Measurements from ENCODE around the gene FGFBP3.
A peak's percentile ranks its signal among the peaks of the same experiment; 100 is the strongest.

The FGFBP3 gene

DNA sequence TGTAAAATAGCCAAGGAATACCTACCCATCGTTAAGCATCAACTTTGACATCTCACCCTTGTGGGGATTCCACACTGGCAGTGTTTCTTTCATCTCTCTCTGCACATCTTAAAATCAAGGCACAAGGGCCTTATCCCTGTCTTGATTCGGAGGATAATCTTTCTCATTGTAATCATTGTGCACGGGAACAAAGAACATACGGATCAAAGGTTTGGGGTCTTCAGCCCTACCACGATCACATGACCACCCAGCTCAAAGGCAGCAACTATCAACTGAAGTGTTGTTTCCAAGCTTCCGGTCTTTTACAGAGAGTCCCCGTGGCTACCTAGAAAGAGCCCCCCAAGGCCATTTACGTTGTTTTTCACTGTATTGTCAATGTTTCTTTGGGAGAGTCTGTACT, 11.9 kb downstream of the FGFBP3 start:
- DNase-seq = no peak

DNA sequence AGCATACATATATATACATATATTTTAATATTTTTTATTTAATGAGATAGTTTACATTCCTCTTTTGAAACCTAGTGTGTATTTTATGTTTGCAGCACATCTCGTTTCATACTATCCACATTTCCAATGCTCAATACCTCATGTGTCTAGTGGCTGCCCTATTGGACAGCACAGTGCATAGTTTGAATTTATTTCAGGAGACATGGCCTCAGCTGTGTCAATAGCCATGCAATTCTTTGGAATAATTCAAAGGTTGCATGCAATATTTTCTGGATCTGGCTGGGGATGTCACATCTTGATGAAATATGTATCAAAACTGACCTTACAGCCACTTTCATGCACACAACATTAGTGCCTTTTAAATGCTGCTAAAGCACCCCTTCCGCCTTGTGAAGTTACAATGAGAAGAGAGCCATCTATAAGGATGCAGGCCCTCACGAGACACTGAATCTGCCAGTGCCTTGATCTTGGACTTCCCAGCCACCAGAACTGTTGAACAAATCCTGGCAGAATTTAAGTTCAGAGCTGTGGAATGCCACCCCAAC, 13.0 kb downstream of the FGFBP3 start:
- DNase-seq = no peak

DNA sequence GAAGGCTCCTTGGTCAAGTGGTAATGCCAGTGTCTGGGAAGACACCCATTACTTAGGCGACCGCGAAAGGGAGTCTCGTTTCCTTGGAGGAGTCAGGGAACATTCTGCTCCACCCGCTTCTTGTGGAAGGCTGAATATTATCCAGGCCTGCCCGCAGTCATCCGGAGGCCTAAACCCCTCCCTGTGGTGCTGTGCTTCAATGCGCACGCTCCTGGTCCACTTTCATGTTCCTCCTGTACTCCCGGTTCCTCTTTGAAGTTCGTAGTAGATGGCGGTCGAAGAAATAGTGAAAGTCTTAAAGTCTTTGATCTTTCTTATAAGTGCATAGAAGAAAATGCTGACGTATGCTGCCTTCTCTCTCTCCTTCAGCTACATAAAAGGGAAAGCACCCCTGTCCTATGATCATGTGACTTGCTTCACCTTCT, 15.0 kb downstream of the FGFBP3 start:
- DNase-seq = peak; percentile 10

DNA sequence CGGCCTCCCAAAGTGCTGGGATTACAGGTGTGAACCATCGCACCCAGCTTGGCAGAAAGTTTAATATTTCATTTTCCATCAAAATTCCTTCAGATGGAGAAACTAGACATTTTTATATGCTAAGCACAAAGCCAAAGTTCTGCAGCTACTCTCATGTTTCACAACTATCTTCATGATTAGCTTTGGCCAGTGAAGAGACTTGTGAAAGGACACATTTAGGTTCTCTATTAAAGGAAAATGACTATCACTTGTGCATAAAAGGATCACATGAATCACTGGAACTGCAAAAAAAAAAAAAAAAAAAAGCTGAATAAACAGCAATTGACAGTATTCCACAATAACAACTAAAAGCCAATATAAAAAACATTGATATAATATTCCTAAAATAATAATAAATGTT, 16.2 kb downstream of the FGFBP3 start:
- DNase-seq = no peak

DNA sequence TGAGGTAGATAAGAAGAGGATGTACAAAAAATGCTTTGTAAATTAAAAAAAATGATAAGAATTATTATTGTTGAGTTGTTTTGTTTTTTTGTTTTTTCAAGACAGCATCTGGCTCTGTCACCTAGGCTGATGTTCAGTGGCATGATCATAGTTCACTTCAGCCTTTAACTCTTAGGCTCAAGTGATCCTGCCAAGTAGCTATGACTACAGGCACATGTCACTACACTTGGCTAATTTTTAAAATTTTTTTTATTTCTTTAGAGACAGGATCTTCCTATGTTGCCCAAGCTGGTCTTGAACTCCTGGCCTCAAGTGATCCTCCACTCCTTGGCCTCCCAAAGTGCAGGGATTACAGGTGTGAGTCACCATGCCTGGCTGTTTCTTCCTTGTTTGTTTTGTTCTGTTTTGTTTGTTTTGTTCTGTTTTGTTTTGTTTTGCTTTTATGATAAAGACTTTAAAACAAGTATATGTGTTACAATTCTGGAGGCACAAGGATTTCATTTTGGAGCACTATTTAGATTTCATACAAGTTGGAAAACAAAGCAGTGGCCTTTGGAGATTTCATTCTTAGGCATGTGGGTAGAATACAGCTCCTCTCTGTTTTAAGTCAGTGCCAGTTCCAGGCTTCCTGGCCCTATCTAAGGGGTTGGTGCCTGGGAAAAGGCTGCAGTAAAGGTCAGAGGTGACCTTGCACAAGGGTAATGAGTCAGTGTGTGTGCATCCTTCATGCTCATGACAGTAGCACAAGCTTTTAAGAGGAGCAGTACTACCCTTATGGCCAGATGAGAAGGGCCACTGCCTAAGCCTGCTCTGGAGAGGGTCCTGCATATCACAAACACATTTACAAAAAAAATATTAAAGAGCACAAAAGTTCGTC, 17.9 kb downstream of the FGFBP3 start:
- no peak for DNase-seq

DNA sequence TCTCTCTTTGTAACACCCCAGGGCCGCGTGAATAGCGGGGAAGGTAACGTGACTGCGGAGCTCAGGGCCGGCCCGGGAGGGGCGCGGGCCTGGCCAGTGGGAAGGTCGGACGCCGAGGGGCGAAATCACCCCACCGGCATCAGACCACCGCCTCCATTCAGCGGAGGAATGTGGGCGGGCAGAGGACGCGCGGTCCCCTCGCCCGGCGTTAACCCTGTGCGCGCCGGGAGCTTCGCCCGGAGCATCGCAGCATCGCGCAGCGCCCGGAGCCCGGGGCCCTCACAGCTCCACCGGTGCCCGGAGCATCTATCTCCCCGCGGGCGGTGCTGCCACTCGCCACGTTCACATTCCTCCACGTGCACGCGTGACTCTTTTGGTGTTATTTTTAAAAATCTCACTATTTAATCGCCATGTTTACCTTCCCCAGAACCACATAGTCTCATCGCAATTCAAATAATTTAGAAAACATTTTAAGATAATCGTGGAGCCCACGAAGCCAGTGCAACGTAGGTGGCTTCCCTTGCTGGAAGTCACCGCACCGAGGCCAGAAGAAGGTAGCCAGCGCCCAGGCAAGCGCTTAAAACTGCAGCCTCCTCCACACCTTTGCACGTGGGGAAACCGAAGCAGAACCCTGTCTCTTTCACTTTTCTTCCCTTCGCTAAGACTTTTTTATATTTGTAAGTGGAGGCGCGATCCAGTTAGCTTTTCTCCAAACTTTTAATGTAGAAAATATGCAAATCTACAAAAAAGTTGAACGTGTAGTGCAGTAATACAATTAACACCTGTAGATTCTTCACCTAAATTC, 21.8 kb downstream of the FGFBP3 start:
- peak; percentile 25 for DNase-seq

DNA sequence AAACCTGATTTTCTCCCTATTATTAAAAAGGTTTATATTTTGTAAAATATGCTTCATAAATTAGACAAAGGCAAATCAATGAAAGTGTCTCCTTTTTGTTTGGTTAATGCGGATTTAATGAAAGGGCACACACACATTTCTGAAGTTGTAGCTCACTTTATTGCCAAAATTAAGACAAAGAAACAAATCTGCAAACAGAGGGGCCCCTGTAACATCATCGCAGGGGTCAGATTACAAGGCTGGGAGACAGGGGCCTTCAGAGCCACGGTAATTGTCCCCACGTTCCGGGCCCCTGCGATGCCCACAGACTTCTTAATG, 22.4 kb downstream of the FGFBP3 start:
- DNase-seq = no peak

DNA sequence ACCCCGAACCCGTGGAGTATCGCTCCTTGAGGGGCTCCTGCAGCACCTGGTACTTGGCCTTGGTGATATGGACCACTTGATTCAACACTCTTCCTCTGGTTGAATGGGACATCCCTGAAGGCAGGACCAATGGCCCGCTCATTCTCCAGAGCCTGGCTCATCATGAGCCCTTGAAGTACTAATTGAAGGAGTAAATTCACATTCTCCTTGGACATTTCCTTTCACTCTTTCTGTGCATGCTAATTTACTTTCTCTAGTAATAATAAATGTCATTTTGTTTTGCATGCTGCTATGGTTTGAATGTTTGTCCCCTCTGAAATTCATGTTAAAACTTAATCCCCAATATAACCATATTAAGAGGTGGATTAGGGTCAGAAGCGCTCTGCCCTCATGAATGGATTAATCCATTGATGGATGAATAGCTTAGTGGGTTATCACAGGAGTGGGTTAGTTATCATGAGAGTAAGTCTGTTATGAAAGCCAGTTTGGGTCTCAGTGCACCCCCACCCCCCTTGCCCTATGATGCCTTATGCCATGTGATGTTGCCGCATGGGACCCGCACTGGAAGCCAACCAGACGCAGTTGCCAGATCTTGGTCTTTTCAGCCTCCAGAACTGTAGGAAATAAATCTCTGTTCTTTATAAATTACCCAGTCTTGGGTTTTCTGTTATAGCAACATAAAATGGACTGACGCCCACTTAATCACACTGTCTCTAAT, 23.8 kb downstream of the FGFBP3 start:
- DNase-seq = no peak

DNA sequence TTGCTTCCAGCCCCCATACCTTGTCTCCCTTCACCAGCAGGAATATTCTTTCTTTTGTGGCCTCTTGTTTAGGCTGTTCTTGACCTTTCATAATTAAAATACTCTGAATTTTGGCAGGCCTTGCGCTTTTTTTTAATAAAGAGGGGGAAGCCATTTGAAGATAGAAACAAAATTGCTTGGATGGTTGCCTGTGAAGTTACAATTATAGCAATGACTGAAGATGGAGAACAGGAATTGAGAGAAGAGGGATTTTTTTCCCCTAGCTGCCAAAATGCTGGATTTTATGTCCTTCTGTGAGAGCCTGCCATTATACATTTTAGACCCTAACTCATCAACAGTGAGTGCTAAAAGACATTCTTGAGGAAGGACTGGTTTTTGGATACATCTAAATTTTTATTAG, 24.8 kb downstream of the FGFBP3 start:
- no peak for DNase-seq

DNA sequence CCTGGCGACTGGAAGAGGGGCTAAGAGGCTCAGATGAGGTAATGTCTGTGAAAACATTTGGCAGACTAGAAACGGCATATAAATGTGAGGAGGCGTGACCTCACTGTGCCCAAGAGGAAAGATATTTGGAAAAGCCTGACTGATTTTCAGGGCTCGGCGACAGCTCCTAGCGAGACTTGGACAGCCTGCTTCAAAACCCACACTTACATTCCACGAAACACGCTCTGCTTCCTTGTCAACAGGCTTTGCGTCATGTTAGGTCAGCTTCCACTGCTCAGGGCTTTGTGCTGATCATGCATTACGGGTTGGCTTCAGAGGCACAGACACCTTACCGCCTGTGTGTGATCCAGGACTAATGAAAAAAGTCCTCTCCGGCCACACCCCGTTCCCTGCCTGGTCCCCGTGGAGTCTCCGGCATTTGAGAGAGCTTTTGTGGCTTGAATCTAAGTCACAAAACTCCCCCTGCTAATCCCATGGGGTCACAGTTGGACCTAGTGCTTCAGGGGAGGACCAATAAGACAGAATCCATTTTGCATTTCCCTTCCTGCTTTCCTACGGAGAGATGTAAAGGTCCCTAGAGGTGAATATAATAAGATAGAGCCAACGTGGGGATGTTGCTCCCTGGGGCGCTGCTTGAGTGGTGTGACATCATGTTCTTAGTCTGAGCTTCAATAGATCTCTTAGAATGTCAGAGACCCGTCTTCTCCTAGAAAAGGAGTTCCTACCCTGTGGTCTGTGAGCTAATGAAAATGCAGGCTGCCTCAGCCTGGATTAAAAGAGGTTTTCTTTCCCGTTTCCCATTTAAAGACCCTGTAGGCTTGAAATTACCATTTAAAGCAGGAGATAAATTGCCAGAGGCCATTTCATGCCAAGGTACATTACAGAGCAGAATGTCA, 25.5 kb downstream of the FGFBP3 start:
- no peak for DNase-seq

DNA sequence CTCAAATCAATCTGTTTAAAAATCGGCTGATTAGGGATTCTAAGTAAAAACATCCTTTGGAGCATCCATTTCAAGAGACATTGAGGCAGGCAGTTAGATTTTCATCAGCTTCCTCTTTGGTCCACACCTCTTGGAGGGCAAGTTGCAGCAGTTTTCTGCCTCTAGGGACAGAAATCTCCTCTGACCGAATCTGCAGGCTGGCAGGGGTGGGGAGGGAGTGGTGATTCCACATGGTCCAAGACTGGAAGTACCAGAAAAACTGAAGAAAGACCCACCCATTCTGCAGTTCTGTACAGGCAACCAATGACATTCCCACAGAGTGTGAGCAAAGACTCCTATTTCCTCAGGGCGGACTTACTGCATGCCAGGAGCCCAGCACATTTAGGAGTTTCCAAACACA, 29.0 kb downstream of the FGFBP3 start:
- no peak for DNase-seq

DNA sequence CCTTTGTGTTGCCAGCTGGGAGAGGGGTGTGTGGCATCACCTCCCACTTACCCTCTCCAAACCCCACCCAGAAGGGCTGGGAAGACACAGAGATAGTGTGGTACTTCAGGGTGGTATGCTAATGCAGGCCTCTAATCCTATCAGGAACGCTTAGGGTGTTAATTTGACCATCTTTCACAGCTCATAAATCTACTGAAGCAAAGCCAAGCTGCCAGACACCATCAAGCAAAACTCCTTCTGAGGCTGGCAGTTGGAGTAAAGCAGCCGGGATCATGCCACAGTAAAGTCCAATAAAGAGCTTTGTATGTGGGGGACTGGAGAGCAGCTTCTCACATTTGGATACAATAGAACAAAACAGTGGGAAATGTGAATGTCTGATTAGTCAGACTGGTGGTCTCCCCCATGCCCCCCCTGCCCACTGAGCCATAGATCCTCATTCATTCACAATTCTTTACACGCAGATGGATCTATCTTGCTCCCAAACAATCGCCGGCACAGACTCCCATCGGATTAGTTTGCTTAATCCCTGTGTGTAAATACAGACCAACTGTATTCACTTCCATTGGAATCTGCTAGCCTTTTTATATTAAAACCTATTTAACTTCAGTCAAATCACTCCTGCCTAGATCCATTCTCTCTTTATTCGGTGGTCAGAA, 29.6 kb downstream of the FGFBP3 start:
- no peak for DNase-seq

DNA sequence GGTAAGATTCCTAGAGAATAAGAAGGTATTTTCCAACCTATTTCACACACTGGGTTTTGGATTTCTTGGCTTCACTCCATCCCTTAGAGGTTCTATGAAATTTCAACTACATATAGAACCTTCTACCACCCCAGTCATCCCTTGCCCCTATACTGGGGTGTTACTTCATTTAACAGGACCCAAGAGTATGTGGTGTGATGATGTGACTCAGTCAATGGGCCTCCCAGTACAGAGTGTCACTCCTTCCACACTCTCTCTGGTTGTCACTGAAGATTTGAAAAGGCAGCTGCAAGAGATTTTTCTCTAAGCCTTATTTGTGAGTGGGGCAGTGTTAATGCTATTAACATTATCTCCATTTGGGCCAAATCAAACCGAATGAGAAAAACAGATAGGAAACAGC, 33.5 kb downstream of the FGFBP3 start:
- no peak for DNase-seq

DNA sequence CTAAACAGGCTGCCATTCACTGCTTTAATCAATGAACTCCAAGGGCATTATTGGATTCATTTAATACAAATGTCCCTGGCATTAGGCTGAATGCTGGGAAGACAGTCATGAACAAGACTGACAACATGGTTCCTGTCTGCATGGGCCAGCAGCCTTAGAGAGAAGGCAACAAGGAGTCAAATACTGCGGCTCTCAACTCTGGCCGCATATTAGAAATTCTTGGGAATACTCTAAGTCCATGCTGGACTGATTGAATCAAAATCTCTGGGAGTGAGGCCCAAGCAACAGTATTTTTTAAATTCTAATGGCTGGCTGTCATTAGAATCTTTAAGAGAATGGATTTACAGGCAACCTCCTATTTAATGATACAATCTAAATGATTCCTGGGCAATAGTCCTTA, 34.1 kb downstream of the FGFBP3 start:
- no peak for DNase-seq

DNA sequence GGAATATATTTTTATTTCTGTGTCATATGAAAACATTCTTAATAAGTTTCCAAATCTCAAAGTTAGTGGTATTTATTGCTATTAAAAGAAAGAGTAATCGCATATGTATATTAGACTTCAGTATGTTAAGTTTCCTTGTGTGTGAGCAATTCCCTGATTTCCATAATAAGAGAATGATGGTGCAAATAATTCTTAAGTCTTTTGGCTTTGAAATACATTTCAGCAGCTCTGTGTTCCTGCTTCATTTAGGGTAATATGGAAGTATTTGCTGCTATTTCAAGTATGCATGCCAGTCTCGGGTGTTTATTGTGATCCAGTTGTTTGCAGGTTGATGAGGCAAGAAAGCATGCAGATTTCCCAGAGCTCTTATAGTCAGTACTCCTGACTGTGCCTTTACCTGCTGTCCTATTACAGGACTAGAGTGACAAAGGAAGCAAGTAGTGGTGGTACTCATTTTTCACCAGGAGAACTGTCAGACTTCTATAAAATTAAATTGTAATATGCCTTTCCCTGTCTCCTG, 43.7 kb downstream of the FGFBP3 start:
- DNase-seq = no peak

DNA sequence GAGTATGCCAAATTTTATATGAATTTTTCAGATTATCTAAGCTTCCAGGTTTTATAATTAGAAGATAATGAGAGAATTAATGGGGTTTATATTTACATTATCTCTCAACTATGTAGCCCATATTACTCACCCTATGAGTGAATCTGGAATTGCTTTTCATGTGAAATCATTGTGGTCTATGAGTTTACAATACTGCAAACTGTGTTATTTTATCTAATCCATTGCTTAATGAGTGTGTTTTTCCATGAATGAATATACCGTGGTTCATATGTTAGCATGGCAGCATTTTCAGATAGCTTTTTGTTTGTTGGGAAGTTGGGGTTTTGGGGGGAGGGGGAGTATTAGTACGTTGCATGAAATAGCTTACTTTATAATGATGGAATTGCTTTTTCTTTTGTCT, 44.5 kb downstream of the FGFBP3 start:
- no peak for DNase-seq

DNA sequence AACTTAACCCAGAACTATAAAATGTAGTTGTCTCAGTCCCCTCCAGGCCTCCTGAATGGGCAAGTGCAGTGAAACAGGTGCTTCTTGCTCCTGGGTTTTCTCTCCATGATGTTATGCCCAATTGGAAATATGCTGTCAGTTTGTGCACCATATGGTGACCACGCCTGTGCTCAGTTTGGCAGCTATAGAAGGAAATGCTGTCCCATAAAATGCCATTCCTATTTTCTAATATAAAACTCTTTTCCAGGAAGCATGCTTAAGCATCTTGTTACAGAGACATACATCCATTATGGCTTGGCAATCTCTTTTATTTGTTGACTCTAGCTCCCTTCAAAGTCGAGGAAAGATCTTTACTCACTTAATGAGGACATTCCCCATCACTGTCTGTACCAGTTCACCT, 45.2 kb downstream of the FGFBP3 start:
- no peak for DNase-seq

DNA sequence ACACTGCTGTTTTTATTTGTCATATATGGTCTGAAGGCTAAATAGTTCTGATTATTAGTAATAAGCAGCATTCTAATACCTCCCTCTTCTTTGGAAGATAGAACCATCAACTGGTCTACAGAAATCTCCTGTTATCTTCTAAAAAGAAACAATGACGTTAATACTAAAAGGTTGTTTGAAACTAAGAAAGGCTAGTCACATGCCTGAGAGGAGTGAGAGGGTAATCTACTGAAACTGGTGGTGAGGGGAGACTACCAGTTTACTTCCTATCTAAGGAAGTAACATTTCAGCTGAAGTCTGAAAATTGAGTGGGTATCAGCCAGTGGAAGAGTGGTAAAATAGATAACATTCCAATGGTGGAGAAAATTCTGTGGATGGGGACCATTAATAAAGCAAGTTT, 48.4 kb downstream of the FGFBP3 start:
- DNase-seq = no peak

DNA sequence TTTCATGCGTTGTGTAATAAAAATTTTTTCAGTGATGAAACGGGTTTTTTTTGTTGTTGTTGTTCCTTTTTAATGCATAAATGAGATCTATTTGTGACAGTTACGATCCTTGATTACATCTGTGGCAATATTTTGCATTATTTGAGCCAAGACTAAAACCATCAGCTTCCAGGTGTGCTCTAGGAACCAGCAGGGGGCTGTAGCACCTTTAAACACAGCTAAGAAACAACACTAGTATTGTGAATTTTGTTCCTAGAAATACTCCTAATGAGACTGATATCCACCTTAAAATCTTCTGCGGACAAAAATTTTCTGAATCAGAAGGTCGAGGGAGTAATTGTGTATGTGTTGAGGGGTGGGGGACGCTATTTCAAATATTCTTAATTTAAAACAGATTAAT, 52.6 kb downstream of the FGFBP3 start:
- no peak for DNase-seq

Measured in activated CD4-positive, alpha-beta T cell treated with anti-CD3 and anti-CD28 coated beads for 48 hours (primary cell).